GM12891 (cell line): ENCODE results near the gene C11orf24.
"Not testable (repeated sequence)": the region's sequence is repeated elsewhere in the genome, so short reads cannot be mapped to it uniquely, and the experiment has no call there.

Source experiments
- DNase-seq: peaks from one replicate; pipeline ENCODE4 v3.0.0; 2011; ENCODE audit warnings: low spot score; ENCODE audit not compliant: insufficient read length
- FAIRE-seq: peaks from 2 replicates; lab custom pipeline; 2011; peaks lifted over from hg19 to GRCh38; lab: Jason Lieb, UNC
- PAX5 ChIP-seq: IDR thresholded peaks from 2 replicates; pipeline ENCODE4 v1.6.1; 2011; ENCODE audit warnings: low read length, moderate library complexity, mild to moderate bottlenecking; ENCODE audit not compliant: insufficient read depth, severe bottlenecking
- POLR2A ChIP-seq: IDR thresholded peaks from 2 replicates; pipeline ENCODE4 v1.6.1; 2011; ENCODE audit warnings: low read depth, low read length, control low read depth
- POLR2AphosphoS5 ChIP-seq: IDR thresholded peaks from 2 replicates; pipeline ENCODE4 v1.6.1; 2011; ENCODE audit warnings: low read depth, low read length, control low read depth
- POU2F2 ChIP-seq: IDR thresholded peaks from 2 replicates; pipeline ENCODE4 v1.6.1; 2011; ENCODE audit warnings: low read depth, mild to moderate bottlenecking, control low read depth, low read length, moderate library complexity
- SPI1 ChIP-seq: IDR thresholded peaks from 2 replicates; pipeline ENCODE4 v1.6.1; 2011; ENCODE audit warnings: low read depth, low read length, control low read depth
- TAF1 ChIP-seq: IDR thresholded peaks from 2 replicates; pipeline ENCODE4 v1.6.1; 2011; ENCODE audit warnings: low read depth, low read length, control low read depth

The C11orf24 gene

DNA sequence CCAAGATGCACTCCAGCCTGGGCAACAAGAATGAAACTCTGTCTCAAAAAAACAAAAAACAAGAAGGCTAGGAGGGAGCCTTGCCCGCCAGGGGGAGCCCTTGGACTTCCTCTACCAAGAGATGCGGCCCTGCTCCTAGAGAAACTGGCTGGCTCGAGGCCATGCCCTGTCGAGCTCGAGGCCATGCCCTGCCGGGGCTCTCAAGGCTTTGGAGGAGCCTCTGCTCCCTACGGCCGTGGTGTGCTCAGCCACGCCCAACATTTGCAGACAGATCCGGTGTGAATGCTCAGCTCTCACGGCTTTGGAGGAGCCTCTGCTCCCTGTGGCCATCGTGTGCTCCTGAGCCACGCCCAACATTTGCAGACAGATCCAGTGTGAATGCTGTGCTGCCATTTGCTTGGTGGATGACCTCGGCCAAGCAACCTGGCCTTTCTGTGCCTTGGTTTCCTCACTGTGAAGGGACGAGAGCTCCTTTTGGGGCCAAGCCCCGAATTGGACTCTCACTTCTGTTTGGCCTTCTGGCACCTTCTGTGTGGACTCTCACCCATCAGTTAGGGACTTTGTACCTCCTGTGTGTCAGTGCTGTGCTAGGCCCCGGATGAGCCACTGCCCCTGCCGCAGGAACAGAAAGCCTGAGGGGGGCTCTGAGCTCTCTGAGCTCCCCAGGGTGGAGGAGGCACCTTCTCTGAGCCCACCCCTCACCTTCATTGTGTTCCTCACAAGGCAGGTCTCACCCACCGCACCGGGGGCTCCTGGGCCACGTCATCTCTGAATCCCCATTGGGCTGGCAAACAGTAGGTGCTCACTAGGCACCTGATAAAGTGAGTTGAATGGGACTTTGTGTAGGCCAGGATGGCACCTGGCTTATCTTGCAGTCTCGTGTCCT is 14.1 kb downstream of the C11orf24 start:
- FAIRE-seq (peak; percentile 81), DNase-seq (peak; percentile 87)
- TF ChIP-seq TAF1 = no peak
- peak; percentile 36 for TF ChIP-seq PAX5

DNA sequence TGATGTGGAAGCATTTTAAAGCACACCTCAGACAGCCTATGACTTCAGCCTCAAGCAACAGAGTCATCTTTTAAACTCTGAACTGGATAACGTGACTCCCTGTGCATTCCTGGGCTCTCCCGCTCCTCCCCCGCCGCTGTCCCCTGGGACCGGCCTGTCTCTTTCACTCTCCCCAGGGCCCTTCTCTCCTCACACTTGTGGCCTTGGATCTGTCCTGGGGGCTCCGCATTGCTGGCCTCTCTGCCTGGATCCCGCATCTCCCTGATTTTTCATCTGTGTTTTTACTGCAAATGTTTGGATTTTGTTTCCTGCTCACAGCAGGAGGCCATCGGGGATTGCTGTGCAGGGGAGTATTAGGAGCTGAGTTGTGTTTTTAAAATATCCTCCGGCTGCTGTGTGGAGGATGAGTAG is 15.4 kb downstream of the C11orf24 start:
- DNase-seq = no peak
- TF ChIP-seq POU2F2 (no peak), SPI1 (no peak), PAX5 (no peak), POLR2AphosphoS5 (no peak), POLR2A (no peak), TAF1 (no peak)
- no peak for FAIRE-seq

DNA sequence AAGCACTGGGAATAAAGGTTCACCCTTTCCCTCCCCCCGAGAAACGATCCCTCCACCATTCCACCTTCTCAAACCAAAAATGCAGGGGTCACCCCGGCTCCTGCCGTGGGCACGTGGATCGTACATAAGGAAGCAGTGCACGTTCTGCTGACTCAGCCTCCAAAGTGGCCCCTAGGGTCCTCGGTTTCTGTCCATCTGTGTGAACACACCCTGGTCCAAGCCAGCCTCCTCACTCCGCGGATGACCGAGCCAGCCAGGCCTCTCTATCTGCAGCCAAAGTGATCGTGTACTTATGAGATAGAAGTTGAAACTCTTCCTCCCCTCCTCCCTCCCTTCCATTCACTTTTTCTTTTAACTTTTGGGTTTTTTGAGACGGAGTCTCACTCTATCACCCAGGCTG is 16.2 kb downstream of the C11orf24 start:
- TF ChIP-seq TAF1 (no peak), POU2F2 (no peak)

DNA sequence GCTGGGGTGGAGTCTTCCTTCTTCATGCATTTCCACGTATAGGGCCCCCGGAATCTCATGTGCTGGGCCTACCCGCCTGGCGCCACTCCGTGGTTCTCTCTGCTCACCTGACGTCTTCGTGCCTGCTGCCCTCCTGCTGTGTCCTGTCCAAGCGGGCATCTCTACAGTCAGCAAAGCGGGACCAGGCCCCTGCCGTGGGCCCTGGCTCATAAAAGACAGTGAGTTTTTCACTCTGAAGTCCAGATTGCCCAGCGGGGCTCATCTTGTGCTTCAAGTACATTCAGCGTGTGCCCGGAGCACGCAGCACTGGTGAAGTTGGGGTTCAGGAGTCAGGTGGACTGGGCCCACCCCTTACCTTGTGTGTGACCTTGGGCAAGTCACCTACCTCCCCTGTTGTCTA is 17.4 kb downstream of the C11orf24 start:
- no peak for TF ChIP-seq POLR2AphosphoS5
- TF ChIP-seq POLR2A = no peak
- TF ChIP-seq PAX5 = no peak
- TF ChIP-seq TAF1 = no peak
- no peak for TF ChIP-seq SPI1
- TF ChIP-seq POU2F2 = no peak
- FAIRE-seq (no peak), DNase-seq (no peak)

More for the DNA sequence above, 16.2 kb downstream of the C11orf24 start:
- no peak for DNase-seq
- no peak for FAIRE-seq

DNA sequence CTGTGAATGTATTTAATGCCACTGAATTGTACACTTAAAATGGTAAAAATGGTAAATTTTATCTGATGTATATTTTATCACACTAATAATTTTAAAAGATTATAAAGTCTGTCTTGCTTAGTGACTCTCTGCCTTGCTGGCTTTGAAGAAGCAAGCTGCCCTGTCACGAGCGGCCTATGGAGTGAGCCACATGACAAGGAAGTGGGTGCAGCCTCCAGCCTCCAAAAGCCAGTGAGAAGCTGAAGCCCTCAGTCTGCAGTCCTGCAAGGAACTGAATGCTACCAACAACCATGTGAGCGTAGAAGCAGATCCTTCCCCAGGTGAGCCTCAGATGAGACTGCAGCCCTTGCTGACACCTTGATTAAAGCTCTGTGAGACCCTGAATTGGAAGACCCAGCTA is 20.0 kb downstream of the C11orf24 start:
- DNase-seq (no peak), FAIRE-seq (no peak)
- TF ChIP-seq POU2F2 = no peak
- TF ChIP-seq PAX5 = no peak
- TF ChIP-seq SPI1 = no peak
- TF ChIP-seq TAF1 = no peak
- TF ChIP-seq POLR2A = no peak
- no peak for TF ChIP-seq POLR2AphosphoS5

DNA sequence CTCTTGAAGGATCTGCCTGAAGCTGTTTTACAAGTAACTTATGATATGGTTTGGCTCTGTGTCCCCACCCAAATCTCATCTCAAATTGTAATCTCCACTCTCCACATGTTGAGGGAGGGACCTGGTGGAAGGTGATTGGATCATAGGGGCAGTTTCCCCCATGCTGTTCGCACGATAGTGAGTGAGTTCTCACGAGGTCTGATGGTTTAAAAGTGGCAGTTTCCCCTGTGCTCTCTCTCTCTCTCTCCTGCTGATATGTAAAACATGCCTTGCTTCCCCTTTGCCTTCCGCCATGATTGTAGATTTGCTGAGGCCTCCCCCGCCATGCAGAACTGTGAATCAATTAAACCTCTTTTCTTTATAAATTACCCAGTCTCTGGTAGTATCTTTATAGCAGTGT is 26.9 kb downstream of the C11orf24 start:
- DNase-seq, FAIRE-seq: not testable (repeated sequence)

DNA sequence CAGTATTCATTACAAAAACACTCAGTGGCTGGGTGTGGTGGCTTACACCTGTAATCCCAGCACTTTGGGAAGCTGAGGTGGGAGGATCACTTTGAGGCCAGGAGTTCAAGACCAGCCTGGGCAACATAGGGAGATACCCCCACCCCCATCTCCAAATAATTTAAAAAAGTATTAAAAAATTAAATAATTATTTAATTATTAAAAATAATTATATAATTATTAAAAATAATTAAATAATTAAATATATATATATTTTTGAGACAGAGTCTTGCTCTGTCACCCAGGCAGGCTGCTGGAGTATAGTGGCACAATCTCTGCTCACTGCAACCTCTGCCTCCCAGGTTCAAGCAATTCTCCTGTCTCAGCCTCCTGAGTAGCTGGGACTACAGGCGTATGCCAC is 27.9 kb downstream of the C11orf24 start:
- not testable (repeated sequence) for FAIRE-seq, DNase-seq

DNA sequence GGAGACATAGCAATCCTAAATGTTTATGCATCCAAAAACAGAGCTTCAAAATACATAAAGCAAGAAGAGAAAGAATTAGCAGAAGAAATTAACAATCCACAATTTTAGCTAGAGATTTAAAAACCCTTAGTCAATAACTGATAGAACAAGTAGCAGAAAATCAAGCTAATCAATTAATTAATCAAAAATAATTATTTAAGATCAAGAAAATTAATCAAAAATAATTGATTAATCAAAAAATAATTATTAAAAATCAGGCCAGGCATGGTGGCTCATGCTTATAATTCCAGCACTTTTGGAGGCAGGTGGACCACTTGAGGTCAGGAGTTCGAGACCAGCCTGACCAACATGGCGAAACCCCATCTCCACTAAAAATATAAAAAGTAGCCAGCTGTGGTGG is 29.2 kb downstream of the C11orf24 start:
- FAIRE-seq (no peak), DNase-seq (no peak)
- TF ChIP-seq PAX5 = no peak
- no peak for TF ChIP-seq TAF1
- no peak for TF ChIP-seq SPI1
- no peak for TF ChIP-seq POLR2A
- no peak for TF ChIP-seq POU2F2
- no peak for TF ChIP-seq POLR2AphosphoS5

DNA sequence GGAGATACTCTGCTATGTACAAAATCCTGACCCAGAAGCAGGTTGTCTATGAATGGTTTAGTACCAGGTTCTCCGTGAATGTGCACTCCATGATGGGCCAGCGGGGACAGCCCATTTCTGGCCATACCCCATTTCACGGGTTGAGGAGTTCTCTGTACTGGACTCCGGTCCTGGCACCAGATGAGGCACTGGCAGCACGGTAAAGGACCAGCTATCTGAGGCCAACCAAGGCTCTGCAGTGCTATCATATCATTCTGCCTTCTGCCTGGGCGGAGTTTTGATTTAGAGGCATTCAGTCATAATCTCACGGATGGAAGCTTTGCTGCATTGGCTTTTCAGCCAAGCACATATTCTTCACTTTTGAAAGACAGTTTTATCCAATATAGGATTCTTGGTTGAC is 40.2 kb downstream of the C11orf24 start:
- TF ChIP-seq SPI1 = no peak
- no peak for TF ChIP-seq POLR2A
- no peak for TF ChIP-seq PAX5
- TF ChIP-seq POU2F2 = no peak
- no peak for DNase-seq
- FAIRE-seq = no peak

DNA sequence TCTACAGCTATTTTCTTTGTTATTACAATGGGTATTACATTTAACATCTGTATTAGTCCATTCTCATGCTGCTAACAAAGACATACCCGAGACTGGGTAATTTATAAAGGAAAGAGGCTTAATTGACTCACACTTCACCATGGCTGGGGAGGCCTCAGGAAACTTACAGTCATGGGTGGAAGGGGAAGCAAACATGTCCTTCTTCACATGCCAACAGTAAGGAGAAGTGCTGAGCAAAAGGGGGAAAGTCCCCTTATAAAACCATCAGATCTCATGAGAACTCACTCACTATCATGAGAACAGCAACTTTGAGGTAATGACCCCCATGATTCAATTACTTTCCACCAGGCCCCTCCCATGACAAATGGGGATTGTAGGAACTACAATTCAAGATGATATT is 42.2 kb downstream of the C11orf24 start:
- FAIRE-seq = no peak
- TF ChIP-seq POU2F2 (no peak), SPI1 (no peak), PAX5 (no peak), POLR2A (no peak), TAF1 (no peak), POLR2AphosphoS5 (no peak)
- DNase-seq = no peak
